Measurements from ENCODE around the gene CSHL1.
"Not testable (repeated sequence)": the region's sequence is repeated elsewhere in the genome, so short reads cannot be mapped to it uniquely, and the experiment has no call there.

CSHL1 gene

DNA sequence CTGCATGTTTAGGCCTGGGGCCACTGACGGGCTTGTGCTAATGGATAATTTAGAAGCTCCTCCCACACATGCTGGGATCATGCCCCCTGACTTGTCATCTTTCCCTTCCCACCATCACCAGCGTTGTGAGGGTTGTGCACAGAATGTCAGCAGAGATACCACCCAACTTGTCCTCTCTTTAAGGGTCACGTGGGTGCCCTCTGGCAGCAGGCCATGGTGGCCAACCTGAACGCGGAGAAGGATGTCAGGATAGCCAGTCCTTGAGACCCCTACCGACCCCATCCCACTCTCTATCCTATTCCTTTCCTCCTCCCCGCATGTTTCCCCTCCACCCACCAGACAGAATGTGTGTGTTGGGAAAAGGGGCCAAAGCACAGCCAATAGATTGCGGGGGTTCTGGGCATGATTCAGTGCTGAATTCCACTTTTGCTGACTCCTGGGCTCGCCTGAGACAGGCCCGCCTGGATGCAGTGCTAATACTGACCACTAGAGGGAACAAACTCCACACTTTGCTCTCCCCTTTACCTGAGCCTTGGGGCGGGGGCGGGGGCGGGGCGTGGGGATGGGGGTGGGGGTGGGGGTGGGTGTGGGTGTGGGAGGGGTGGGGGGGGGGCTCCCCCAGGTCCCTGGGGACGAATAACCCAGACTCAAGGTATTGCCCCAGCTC is 29.0 kb downstream of the CSHL1 start, which contains the start of gene GH2:
GH2 (minus strand) TSS at position 10 of the 667 bp plus-strand sequence. CDS start 143 bp downstream, outside the sequence.
- DNase-seq: peak; percentile 54

DNA sequence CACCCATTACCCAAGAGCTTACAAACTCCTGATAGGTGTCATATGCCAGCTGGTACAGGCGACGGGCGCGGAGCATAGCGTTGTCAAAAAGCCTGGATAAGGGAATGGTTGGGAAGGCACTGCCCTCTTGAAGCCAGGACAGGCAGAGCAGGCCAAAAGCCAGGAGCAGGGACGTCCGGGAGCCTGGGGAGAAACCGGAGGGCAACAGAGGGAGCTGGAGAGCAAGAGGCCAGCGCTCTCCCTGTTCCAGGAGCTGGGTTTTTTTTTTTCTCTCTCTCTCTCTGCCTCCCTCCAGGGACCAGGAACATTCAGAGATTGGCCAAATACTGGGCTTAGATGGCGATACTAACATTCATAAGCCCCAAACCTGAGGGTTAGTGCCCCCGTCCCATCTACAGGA is 29.7 kb downstream of the CSHL1 start:
- DNase-seq: not testable (repeated sequence)

DNA sequence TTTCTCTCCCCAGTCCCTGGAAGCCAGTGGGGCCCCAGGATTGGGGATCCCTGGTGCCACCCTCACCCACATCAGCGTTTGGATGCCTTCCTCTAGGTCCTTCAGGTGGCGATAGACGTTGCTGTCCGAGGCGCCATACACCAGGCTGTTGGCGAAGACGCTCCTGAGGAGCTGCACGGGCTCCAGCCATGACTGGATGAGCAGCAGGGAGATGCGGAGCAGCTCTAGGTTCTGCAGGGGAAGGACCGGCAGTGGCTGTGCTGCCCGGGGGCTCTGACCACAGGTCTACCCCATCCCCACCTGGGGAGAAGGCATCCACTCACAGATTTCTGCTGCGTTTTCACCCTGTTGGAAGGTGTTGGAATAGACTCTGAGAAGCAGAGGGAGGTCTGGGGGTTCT is 30.4 kb downstream of the CSHL1 start:
- no peak for DNase-seq

DNA sequence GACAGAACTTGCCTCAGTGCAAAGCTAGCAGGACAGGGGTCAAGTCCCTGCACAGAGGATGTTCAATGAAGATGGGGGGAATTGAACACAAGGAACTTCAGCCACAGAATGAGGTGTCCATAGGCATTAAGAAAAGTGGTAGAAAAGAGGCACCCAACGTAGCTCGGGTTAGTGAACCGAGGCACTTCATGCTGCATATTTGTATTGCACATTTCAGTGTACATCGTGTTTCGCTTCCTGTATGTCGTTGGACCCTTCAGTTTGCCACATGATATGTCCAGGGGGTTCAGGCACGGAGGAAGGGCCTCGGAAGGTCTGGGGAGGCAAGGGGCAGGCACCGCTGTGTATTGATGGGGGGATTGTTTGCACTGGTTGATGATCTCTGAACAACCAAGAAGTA is 32.6 kb downstream of the CSHL1 start:
- not testable (repeated sequence) for DNase-seq

DNA sequence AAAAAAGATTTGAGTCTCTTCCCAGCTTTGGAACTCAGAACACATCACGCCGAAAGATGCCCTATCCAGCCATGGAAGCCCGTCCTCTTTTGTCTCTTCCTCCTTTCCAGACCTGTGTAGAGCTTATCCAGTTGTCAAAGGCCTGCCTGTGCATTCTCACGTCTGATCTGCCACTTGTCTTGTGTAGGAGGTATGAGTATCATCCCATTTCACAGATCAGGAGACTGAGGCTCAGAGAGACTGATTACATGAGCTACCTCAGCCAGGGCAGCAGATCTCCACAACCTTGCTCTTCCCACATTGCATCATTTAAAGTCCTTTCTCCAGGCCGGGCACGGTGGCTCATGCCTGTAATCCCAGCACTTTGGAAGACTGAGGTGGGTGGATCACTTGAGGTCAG is 36.4 kb downstream of the CSHL1 start:
- DNase-seq: not testable (repeated sequence)

DNA sequence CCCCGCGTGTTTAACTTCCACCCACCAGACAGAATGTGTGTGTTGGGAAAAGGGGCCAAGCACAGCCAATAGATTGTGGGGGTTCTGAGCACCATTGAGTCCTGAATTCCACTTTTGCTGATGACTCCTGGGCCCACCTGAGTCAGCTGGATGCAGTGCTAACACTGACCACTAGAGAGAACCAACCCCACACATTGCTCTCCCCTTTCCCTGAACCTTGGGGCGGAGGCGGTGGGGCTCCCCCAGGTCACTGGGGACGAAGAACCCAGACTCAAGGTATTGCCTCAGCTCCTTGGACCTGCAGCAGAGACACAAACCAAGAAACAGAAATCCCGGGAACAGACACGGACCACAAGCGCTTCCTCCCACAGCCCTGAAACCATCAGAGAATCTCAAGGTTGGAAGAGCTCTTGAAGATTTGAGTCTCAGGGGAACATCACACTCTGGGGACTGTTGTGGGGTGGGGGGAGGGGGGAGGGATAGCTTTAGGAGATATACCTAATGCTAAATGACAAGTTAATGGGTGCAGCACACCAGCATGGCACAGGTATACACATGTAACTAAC is 36.9 kb downstream of the CSHL1 start:
- not testable (repeated sequence) for DNase-seq

DNA sequence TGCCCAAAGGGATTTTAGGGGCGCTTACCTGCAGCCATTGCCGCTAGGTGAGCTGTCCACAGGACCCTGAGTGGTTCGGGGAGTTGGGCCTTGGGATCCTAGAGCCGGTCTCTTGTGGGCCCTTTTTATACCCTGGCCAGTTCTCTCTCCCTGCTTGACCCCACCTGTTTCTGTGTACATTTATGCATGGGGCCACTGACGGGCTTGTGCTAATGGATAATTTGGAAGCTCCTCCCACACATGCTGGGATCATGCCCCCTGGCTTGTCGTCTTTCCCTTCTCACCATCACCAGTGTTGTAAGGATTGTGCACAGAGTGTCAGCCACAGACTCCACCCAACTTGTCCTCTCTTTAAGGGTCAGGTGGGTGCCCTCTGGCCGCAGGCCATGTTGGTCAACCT is 37.5 kb downstream of the CSHL1 start, which contains the start of gene CSH2:
CSH2 (minus strand) TSS at position 101 of the 400 bp plus-strand sequence; CDS start at position 38, 63 bp downstream.
- not testable (repeated sequence) for DNase-seq

DNA sequence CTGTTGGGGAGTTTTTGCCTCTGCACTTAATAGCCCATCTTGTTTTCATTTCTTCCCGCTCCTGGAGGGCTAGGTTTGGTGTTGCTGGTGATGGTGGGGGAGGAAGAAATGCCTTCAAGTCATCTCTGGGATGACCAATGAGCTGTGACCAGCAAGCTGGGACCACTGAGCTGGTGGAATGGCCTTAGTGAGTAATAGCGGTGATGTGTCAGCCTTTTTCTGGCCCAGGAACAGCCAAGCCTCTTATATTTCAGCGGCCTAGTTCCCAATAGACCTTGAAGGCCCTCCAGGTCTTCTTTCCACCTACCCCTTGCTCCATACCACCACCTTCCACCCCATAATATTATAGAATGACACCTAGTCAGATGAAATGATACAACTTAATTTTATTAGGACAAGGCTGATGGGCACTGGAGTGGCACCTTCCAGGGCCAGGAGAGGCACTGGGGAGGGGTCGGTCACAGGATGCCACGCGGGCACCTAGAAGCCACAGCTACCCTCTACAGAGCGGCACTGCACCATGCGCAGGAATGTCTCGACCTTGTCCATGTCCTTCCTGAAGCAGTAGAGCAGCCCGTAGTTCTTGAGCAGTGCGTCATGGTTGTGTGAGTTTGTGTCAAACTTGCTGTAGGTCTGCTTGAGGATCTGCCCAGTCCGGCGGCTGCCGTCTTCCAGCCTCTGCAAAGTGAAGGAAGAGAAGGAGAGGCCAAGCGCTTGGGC is 39.3 kb downstream of the CSHL1 start:
- not testable (repeated sequence) for DNase-seq

DNA sequence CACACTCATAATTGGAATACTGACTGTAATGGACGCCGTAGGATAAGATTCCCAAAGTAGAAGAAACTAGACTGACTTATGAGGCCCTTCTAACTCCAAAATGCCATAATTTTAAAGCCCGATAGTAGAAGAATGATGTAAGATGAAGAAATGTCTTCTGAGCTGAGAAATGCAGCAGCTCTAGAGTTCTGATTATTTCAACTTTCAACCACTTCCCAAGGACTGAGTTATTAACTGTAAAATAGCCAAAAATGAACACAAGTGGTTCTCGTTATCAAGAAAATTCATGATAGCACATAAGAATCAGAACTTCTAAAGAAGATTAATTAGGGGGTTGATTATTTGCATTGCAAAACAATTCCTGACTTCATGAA is 40.8 kb downstream of the CSHL1 start:
- not testable (repeated sequence) for DNase-seq

DNA sequence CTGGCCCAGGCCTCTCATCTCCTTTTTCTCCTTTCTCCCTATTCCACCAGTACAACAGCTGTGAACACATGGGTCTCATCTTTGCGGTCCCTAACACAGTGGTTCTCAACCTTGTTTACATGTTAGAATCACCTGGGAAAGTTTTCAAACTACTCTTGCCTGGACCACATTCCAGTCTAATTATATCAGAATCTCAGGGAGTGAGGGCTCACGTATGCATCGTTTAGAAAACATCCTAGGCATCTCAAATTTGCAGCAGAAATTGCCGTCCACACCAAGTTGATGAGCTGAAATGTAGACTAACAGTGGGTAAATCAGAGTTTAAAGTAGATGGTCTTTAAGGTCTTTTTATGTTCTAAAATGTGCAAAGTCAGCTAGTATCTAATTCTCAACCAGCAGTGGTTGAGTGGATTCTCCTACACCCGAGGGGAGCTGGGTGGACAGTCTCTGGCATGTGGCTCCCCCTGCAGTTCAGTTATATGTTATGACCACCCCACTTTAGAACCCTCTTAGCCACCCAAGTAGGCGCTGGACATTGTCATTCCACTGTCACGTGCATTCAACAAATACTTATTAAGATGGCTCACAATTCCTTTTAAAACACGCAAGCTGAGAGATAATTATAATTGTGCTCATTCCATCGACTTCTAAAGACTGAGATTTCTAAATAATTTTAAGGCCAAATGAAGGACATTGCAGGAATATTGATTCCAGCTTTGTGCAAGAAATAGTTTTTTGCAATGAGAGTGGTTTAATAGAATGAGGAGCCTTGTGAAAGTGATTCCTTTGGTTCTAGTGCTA is 41.4 kb downstream of the CSHL1 start:
- DNase-seq: not testable (repeated sequence)

DNA sequence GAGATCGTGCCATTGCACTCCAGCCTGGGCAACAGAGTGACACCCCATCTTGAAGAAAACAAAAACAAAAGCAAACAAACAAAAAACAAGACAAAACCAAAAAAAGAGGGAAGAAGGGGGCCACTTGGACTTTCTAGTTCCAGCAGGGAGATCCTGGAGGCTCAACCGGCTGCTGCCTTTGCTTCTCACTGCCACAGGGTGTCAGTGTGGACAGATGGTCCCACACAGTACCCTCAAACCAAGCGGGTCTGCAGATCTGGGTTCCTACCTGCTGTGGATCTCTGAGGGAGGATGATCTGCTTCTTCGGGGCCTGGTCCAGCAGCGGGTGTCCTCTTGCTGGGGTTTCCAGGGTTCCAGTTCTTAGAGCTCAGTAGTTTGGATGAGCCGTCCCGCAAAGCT is 44.4 kb downstream of the CSHL1 start:
- DNase-seq: not testable (repeated sequence)
